GM21390 (cell line): Measurements from ENCODE around the gene CA5A.
"Not testable (repeated sequence)": the region's sequence is repeated elsewhere in the genome, so short reads cannot be mapped to it uniquely, and the experiment has no call there.

Experiments
- ATAC-seq: cut with Tn5 transposase; IDR thresholded peaks from one replicate; pipeline ENCODE4 v1.9.1; 2021; ENCODE audit not compliant: unreplicated experiment

The CA5A gene

DNA sequence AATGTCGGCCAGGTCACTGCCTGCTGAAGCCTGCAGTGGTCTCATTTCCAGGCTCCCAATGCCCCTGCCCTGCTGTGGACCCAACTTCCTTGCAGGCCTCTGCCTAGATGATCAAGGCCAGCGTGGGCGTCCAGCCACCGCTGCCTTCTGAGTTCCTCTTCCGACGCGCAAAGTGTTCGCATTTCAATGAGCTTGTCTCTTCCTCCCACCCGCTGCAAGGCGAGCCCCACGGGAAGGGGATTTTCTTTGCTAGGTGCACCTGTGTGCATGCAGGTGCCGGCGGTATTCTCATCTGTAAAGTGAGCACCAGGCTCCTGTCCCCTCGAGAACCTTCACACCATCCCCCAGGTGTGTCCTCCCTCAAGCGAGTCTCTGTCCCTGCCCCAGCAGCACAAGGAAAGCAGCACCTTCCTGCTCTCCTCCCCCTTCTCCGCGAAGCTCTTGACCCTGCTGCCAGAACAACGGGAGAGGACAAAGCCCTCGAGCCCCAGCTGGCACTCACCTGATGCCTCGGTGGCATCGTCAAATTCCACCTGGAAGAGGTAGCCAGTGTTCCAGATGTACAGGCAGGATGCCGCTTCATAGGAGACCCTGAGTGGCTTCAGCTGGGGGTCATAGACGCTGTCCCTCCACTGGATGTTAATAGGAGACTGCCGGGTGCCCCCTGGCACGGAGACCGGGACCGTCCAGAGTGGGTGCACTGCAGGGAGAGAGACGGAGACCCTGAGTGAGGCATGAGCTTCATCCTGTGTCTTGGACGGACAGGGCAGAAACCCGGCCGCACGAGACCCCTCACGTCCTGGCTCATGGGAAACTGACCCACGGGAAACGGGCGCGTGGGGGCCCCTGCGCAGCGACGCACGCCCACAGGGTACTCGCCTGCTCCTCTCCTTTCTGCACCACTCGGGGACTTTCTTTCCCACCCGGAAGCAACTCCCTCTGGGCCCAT is 9.8 kb downstream of the CA5A start:
- no peak for ATAC-seq

DNA sequence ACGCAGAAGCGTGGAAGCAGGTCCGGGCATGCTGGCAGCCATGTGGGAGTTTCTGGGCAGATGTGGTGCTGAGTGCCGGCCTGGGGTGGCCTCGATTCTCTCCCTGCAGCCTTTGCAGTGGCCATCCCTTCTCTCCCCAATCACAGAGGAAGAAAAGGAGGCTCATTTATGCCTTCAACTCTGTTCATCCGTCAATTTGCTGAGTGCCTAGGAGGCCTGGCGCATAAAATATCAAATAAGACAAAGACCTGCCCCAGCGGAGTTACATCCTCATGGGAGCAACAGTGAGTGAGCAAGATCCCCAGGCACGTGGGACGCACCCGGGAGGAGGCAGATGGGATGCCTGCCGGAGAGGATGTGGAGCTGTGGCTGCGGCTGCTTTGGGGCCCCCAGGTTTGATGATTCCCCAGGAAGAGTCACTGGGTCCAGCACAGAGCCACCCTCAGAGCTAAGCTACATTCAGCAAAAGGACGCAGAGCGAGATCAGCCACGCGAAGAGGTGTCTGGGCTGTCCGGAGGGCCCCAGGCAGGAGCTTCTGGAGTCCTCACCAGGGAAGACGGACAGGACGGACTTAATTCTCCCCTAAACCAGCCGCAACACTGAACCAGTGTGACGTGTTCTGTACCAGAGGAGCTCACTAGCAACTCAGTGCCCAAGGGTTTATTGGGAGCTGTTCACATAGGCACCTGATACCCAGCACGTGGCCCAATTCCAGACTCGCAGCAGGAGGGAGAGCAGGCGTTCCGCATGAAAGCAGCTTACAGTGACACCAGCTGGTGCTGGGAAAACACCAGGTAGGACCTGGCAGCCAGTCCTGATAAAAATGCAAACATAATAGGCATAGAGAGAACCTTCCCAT is 11.3 kb downstream of the CA5A start:
- no peak for ATAC-seq

DNA sequence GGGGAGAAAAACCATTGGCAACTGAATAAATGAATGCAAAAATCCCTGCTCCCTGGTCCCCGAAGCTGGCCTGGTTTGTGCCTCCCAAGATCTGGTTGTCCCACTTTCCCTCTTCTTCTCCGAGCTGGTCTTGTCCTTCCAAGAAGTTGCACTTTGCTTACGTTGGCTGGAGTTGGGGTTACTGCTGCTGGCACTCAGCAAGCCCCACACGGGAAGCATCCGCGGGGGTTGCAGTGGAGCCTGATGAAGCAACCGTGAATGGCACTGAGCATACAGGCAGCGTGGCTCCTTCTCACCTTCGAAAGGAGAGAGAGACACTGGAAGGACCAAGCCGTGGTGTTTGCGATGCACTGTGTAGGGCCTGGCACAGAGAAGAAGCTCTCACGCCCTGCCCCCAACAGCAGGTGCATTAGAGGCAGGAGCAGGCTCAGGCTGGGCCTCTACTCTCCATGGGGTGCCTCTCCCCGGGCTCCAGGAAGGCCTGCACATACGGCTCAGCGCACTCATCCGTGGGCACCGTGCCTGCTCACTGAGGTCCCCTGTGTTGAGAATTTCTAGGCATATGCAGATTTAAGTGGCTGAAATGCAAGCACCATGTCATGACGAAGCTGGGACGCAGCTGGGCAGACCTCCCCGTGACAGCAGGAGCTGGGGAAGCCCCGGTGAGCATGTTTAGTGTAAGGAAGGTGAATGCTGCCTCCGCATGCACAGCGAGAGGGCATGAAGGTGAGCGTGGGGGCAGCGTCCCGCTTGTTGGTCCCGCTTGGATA is 12.1 kb downstream of the CA5A start:
- ATAC-seq, result no peak

DNA sequence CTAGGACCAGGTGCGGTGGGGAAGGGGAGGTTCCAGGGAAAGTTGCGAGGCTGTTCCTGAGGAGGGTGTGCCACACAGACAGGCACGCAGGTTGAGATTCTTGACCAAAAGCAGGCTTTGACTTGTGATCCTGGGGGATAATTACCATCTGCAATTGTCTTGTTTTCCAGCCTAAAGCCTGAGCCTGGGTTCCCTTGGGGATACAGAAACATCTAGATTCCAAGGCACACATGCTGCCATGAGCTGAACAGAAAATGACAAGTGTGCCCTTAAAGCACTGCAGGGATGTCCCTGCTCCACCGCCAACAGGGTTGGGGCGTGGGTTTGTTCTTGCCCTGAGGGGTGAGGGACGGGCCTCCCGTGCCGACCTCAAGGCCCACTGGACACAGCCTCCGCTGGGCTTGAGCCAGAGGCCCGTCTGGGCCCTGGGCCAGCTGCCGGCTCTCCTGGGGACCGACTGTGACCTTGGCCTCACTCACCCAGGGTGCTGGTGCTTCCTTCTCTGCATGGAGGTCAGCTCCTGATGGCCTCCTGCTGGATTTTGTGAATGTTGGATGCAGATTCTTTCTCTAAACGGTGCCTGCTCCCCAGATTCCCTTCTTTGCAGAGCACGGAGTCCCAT is 14.0 kb downstream of the CA5A start:
- ATAC-seq, result no peak

DNA sequence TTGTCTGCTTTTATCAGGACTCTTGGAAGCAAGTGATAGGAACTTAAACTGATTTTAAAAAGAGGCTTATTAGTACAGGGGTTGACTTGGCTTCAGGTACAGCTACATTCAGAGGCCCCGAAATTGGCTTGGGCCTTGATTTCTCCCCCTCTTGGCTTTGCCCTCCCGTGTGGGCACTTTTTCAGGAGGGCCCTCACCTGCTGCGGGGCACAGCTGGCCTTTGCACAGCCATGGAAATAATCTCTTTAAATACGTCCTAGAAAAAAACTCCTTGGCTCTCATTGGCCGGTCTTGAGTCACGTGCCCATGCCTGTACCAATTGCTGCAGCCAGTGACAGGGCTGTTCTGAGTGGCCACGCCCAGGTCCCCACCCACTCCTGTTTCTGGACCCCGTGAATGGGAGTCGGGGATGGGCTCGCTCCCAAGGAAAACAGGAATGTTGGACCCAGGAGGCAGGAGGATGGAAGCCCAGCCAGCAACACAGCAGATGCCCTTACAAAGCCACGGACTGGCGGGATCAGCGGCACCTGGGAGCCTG is 15.0 kb downstream of the CA5A start:
- ATAC-seq, result no peak

DNA sequence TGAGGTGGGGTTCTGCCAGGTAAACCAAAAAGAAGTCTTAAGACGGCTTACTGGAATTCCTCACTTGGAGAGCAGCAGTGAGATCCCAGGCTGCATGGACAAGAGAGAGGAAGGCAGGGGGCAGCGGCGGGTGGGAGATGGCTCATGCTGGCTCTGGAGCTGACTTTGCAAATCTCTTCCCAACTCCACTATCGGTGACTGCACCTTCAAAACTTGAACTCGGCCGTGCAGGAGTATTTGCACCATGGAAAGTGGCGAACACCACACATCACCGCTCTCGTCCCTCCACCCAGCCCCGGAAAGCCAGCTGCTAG is 16.7 kb downstream of the CA5A start:
- no peak for ATAC-seq

DNA sequence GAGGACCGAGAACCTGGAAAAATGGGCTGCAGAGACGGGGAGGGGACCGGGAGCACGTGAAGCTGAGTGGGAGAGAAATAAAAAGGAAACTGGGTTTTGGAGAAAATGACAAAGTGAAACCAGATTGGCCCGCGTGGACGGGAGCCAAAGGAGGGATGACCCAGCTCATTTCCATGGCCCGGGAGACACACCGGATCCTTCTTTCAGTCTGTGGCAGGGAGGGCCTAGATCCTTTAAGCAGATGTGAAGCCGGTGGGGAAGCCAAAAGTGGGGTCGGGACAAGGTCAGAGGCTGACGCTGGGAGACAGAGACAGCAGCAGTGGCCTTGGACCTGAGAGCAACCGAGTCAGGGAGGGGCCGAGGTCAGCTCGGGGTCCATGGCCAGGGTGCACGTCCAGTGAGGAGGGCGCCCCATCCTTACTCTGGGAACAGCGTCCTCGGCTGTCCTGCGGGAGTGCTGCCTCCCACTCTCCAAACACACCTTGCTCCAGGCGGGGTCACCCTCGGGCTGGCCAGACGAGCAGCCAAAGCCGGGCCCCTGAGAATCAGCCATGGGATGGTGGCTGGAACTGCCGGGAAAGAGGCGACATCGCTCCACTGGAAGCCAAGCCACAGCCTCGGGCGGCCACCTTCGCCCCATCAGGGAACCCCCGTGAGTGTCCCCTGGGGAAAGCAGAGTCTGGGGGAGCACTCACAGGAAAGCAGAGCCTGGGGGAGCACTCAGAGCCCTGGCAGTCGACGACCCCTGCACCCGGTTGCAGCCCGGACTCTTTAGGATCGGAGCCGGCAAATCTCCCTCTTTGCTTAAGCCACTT is 17.3 kb downstream of the CA5A start:
- no peak for ATAC-seq

DNA sequence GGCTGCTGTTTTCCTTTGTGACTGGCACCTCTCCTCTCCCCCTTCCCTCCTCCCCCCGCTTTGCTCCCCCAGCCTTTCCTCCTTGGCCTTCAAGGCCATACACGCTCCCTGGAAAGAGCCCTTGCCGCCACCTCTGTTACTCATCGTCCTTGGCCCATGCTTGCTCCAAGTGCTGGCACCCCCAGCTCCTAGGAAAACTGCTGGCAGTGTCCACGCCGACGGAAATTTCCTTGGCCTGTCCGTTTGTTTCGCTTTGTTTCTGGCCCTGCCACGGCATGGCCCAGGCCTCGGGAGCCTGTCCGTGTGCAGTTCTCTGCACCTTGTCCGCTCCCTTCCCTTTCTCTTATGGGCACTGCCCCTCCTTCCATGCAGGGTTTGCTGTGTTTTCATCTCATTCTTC is 18.0 kb downstream of the CA5A start:
- ATAC-seq, result no peak

DNA sequence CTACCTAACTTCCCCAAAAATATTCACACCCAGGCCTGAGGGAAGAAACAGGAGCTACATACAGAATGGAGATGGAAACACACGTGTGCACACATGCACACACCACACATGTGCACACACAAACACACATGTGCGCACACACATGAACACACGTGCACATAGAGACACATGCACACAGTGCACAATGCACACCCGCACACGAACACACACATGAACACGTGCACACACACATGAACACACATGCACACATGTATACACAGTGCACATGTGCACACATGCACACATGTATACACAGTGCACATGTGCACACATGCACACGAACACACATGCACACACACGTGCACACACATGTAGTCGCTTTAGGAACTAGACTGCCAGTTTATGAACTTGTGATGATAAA is 18.8 kb downstream of the CA5A start:
- no peak for ATAC-seq

DNA sequence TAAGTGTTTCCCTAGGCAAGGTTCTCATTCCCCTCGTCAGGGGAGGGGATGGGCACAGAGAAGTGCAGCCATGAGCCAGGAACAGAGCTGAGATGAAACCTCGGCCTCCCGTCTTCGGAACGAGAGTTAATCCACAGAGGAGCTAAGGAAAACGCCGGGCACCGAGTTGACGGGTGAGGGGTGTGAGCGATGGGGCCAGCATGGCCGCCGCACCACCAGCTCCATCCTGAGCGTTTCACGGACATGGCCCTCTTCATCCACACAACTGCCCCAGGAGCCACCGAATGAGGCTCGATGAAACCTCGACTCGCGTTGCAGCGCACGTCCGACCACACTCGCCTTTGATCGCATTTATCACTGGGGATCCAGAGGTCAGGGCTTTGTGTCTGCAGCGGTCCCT is 21.5 kb downstream of the CA5A start:
- no peak for ATAC-seq

DNA sequence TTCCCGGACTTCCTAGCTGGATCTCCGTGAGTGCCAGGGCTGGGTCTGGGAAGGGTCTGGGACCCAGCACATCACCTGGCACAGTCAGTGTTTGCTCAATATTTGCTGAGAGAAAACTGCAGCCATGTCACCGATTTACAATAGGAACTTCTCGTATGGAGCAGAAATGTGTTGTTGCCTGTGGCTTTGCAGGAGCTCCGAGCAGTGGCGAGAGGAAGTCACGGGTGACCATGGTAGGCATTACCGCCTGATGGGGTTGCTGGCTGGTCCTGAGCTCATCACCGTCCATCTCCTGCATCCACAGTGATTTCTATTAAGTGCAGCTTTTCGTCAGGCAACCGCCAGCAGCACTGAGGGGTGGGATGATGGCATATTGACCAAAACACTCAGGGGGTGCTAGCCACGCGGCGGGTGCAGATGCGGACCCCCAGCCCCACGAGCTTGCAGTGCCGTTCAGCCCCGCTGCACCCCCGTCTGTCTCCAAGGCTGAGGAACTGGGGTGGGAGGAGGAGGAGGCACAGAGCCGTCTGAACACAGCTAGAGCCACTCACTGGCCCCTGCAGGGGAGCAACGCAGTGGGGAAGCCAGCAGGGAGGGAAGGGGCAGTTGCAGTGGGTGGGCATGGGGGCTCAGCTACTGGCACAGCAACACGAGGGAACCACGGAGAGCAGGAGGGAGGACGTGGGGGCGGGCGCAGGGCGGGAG is 22.2 kb downstream of the CA5A start:
- not testable (repeated sequence) for ATAC-seq

DNA sequence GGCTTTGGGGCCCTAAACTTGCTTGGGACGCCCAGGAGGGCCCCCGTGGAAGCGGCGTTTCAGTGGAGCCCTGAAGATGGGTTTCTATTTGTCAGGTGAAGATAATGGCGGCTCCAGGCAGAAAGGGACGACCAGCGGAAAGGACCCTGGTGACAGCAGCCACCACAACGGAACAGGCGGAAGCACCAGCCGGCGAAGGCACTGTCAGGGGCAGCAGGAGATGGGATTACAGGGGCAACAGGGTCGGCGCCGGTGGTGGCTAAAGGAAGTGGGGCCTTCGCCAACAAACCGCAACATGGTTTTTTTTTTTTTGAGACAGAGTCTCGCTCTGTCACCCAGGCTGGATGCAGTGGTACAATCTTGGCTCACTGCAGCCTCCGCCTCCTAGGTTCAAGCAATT is 23.6 kb downstream of the CA5A start:
- ATAC-seq, result not testable (repeated sequence)

DNA sequence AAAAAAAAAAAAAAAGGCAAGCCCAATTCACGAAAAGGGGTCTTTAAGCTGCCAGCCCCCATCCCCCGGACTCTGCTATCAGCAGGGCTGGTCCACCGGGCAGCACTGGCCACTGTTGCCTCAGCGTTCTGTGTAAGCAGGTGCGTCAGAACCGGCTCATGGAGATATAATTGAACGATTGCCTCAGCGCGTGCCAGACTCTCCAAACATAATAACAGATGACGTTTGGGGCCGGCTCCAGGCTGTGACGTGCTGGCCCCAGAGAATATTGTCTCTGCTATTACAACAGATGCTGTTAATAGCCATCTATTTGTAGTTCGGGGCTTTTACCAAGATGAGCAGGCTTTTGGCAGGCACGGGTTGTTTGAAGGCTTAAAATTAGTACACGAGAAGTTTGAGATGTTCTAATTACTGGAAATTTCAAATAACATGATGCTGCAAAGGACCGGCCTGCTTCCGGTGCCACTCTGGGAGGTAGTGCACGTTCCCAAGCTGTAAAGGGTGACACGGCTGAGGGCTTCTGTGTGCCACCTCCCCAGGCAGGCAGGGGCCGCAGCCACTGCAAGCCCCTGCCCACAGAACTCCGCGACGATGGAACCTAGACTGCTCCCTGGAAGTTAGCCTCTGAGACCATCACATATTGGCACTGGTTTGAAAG is 25.1 kb downstream of the CA5A start:
- ATAC-seq, result not testable (repeated sequence)

DNA sequence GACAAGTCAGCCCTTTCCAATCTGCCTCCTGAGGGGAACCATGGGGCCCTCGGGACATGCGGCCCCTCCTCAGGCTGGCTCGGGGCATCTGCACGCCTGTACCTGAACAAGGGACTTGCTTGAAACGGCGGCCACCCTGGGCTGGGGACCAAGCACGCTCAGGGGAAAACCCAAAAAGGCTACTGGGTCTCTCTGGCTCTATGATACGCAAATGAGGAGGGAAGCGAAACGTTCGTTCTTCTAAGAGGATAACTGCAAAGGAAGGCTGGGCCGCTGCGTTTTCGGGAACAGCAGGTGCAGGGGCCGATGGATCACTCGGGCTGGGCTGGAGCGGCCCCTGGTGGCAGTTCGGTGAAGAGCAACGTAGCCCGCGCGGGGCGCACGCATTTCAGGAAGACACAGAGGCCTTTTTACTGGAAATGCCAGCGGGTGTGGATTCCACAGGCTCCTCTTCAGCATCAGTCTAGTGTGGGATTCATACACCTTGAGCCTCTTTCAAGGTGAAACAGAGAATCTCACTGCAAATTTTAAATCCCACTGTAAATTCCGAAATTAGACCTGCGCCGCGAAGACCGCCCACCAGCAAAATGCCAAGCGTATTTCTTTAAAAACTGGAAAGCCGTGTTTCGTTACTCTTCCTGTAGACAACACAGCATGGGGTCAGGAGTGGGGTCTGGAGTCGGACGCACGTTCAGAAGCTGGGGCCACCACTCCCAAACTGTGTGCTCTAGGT is 27.0 kb downstream of the CA5A start:
- peak; percentile 57 for ATAC-seq

DNA sequence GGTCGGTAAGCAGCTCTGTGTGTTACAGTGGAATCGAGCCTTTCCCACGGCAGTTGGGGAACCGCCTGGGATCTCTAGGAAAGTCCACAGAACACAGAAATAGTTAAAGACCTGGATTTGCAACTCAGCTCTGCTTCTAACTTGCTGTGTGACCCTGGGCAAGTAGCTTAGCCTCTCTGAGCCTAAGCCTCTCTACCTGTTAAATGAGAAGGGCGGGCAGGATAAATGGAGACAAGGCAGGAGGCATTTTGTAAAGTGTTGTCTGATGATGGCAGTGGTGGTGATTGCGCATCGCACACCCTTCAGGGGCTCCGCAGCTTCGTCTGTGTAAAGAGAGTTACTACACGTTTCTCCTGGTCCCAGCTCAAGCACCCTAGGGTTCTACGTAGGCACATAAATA is 28.2 kb downstream of the CA5A start:
- ATAC-seq, result not testable (repeated sequence)

DNA sequence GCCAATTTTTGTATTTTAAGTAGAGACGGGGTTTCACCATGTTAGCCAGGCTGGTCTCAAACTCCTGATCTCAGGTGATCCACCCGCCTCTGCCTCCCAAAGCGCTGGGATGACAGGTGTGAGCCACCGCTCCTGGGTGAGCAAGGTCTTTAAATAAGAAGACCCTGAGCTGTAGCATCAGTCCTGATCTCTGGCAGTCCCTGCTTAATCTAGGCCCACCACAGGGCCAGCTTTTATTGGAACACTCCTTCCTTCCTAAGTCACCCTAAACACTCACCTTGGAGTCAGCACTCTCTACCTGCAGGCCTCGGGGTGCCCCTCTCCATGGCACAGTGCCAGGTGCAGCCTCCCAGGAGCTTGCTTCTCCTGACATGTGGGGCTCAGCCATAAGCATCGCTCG is 30.8 kb downstream of the CA5A start:
- ATAC-seq, result not testable (repeated sequence)

DNA sequence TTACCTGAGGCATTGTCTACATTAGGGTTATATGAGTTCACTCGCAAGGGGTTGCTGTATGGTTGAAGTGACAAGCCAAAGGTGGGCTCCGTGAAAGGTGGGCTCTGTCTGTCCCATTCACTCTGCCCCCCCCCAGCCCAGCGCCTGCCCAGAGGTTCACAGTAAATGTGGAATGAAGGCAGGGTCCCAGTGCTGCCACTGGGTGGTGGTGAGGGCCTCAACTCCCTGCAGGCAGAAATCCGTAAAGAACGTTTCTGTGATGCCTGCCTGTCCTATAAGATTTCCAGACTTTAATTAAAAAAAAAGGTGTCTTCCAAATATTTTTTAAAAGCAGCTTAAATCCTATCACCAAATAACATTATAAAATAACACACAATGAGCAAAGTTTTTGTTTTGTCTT is 31.4 kb downstream of the CA5A start:
- ATAC-seq, result not testable (repeated sequence)

DNA sequence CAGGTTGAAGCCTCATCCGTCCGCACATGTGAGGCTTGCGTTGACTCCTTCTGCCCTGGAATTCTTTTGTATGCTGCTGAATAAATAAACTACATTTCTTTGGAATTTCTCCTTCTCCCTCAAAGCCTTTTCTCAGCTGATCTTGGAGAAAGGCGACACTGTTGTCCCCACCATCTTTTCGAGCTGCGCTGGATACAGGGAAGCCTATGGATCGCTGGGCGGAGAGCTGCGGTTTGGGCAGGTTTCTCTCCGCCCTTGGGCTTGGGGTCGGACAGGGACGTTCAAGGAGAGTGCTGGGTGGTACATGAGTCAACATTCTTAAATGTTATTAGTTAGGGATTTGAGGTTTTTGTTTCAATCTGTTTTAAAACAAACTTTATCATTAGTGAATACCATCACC is 35.8 kb downstream of the CA5A start:
- ATAC-seq, result not testable (repeated sequence)
